OCI-M1 (cell line): ENCODE measurements around the gene BICC1.

Experiments used
- DNase-seq: peaks from one replicate; lab custom pipeline; 2025; lab: John Stamatoyannopoulos, UW

The BICC1 gene

GRCh38 chr10:58778966-58779365, 266.3 kb downstream of the BICC1 start:
- no peak for DNase-seq

- DNase-seq = no peak
These were observed 266.9 kb downstream of the BICC1 start for GRCh38 chr10:58779594-58779993.

DNA sequence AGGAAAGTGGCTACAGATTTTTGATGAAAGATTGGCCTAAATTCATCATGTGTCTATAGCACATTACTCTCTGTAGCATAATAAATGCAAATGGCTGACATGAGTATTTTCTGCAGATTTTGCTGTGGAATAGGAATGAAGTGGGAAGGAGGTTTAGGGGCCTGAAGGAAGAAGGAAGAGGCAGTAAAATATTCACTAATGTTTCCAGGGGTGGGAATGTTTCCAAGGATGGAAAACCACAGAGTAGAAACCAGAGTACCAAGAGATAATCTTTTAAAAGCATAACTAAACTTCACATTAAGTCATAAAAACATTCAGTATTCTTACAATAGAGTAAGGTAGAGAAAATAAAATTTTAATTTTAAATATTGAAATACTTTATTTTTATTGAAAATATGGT, 267.8 kb downstream of the BICC1 start:
- DNase-seq = no peak

DNA sequence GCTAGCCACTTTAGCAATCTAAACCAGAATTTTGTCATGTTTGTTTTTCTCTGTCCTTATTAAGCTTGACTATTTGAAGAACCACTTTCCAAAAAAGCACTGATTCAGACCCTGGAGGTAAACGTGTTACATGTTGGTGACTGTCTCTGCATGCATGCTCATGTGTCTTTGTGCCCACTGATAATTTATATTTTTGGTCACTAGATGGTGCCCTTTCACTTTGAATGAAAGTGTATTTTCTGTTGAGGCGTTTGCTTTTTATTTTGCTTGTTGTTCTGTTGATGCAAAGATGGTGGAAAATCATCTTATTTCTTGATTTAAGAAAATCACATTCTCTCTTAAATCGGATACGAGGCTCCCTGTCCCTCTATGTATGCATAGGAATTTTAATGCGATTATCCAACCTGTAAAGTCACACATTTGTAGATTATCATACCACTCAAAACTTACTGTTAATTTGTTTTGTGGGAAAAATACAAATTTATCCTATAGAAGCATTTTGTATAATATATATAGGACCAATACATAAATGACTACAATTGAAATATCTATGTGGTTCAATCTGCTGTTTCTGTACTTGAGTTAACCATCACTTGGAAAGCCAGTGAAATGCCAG, 269.3 kb downstream of the BICC1 start:
- DNase-seq = peak; percentile 75

GRCh38 chr10:58782876-58783851, 270.5 kb downstream of the BICC1 start:
- no peak for DNase-seq

- DNase-seq = no peak
These were observed 271.7 kb downstream of the BICC1 start for GRCh38 chr10:58784361-58784760.

DNA sequence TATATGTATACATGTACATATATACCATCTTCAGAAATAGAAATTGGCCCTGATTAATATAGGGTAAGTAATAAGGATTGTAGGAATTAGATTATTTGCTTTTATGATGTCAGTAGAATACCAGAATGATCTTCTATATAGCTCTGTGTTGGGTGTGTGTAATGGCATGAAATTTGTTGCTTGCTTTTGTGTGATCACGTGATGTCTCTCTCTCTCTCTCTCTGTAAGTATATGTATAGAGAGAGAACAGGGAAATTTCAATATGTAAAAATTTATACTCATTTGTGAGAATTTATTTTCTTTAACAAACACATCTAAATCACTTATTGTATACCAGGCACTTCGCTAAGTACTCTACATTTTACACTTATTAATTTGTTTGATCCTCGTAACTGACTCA, 272.7 kb downstream of the BICC1 start:
- no peak for DNase-seq

- no peak for DNase-seq
These were observed 278.5 kb downstream of the BICC1 start for GRCh38 chr10:58791137-58791536.

GRCh38 chr10:58795560-58795959, 282.9 kb downstream of the BICC1 start:
- no peak for DNase-seq

- DNase-seq = no peak
These were observed 283.6 kb downstream of the BICC1 start for GRCh38 chr10:58796242-58796641.

DNA sequence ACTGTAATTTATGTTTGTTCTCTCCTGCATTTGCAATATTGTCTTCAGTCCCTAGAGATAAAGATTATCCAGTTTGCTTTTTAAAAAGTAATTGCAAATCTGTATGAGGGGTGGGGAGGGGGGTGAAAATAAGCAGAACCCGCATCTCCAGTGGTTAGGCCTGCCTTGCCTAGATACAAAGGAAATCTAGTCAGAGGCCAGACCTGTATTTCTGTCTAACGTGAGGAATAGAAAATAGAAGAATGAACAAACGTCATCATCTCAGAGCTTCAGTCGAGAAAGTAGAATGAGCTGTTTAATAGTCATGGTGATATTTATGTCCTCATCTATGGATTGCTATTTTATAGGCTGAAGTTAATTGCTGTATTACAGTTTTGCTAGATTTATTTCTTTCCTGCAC, 284.2 kb downstream of the BICC1 start:
- no peak for DNase-seq

DNA sequence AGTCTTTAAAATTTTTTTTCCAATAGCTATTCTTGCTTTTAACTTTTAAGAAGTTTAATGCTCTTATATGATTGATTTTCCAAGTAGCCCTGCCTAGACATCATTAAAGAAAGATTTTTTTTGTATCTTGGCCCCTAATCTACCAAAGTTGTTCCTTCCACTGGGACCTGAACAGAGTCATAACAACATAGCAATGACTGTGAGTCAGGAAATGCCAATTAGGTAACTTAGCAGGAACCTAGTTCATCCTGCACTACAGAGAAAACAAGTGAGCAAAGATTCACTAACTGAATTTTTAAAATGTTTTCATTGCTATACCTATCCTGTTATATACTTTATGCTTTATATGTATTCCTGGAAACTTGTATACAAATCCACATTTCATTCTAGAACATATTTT, 284.7 kb downstream of the BICC1 start:
- DNase-seq = no peak

DNA sequence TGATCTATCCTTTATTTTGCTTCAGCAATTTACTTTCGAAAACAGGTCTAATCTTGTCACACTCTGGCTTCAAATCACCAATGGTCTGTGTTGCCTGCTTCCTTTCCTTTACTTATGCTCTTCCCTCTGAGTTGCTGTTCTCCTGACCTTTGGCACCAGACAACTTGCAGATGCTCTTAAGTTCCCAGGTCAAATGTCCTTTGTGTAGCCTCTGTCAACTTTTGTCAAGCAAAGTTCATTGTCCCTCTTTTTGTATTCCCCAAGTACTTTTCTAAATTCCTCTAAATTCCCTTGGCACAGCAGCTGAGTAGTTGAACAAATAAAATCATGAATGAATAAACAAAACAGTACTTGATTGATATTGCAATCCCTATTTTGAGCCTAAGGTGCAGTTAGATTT, 289.4 kb downstream of the BICC1 start:
- DNase-seq = no peak

- no peak for DNase-seq
These were observed 293.7 kb downstream of the BICC1 start for GRCh38 chr10:58806323-58806722.

DNA sequence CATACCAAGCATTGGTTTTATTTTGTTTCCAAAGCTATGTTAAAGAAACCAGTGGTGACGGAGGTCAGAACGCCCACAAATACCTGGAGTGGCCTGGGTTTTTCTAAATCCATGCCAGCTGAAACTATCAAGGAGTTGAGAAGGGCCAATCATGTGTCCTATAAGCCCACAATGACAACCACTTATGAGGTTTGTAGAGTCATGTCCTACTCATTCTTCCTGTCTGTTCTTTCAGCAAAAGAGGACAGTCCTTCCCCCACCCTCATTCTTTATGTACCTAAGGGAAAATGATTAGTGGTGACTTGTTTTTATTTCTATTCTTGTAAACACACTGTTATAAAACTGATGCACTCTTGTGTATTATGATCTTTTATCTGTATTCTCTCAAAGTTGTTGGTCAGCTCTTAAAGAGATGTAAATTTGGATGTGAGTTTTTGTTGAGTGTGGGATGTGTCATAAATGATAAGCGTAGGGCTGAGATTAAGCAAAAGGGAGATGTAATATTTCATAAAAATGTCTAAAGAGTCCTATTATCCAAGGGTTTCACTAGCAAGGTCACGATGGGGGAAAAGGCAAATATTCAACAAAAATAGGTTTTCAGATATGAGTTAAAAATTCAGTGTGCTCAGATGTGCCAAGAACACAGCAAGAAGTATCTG, 294.4 kb downstream of the BICC1 start:
- no peak for DNase-seq

GRCh38 chr10:58807629-58808022, 295.0 kb downstream of the BICC1 start:
- DNase-seq = no peak

DNA sequence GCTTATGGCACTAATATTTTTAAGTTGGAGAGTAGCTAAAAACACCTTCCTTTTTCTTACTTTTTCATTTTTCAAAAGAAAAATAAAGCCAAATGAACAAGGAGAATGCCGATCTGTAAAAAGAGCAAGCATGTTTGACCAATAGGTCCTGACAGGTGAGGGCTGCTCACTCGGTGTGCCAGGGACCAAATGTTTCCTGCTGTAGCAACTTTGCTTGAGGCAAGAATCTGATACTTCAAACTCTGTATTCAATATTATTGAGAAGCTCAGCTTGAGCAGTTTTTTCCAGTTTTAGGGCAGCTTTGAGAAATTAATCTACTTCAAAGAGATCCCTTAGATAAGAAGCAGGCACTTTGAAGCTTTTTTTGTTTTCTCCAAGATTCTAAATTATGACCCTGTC, 298.1 kb downstream of the BICC1 start:
- no peak for DNase-seq

DNA sequence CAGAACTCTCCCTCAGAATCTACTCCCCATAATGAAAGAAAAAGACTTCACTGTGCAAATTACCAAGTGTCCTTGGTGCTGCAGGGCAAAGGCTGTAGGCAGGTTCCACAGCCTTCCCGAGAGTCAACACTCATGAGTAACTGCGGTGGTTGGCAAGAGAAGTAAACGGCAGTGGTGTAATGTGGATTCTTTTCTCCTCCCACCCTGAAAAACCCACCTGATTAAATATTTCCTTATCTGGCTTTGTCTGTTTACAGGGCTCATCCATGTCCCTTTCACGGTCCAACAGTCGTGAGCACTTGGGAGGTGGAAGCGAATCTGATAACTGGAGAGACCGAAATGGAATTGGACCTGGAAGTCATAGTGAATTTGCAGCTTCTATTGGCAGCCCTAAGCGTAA, 300.9 kb downstream of the BICC1 start:
- no peak for DNase-seq

DNA sequence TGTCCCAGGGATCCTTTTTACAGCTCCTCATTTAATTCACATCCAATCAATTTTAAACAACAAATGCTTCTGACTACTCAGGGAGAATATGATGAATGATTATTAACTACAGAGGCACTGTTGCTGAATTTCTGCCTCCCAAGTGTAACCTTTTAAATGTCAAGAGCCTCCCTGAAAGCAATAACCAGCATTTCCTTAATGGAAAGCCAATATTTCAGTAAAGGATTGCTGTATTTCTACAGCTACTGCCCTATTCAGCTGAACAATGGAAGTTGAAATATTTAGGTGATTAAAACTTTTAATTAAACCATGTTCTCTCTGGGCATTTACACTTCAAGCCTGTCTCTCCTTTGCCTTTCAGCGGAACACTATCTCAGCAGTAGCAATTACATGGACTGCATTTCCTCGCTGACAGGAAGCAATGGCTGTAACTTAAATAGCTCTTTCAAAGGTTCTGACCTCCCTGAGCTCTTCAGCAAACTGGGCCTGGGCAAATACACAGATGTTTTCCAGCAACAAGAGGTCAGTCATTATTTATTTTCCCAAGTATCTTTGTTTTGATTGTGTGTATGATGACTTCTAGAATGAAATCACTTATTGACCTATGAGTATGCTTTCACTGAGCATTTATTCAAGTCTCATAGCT, 304.7 kb downstream of the BICC1 start:
- DNase-seq = no peak

DNA sequence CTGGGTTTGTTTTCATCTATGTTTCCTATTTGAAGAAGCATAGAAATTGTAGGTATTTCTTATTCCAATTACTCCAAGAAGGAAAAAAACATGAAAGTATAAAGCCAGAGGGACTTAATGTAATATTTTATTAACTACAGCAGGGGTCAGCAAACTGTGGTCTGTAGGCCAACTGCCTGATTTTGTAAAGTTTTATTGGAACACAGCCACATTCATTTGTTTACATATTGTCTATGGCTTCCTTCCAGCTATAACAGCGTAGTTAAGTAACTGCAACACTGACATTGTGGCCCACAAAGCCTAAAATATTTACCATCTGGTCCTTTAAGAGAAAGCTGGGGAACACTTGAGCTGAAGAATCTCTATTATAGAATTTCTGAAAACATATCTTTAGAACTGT, 306.2 kb downstream of the BICC1 start:
- no peak for DNase-seq

DNA sequence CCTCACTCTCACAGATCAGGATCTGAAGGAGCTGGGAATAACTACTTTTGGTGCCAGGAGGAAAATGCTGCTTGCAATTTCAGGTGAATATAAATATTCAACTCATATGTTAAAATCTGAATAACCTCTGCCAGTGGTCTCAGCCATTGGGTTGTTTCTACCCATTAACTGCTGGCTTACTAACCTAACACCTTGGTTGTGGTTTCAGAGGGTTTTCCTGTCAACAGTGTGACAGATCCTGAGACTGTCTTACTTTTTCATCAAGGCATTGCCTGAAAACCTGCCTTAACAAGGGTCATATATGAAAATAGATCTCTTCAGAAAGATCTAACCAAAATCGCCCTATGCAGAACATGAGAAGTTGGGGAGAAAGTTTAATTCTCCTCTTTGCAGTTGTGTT, 307.7 kb downstream of the BICC1 start:
- no peak for DNase-seq
